ENCODE results near the gene TFCP2L1. TPM values are rescaled to one million over a fixed set of nuclear protein-coding genes. Genes with fewer than 3 reads are reported as not detected.

Gene TFCP2L1
- under 0.01 TPM in 1 of 2 replicates, not detected in the other for total RNA-seq

GRCh38 chr2:121284463-121285449, at the start of gene TFCP2L1:
Gene TFCP2L1 (minus strand): TSS chr2:121285202. CDS start chr2:121285109, 93 bp downstream.

Other genes starting within 250 kb of the TFCP2L1 start
- under 0.01 TPM in 1 of 2 replicates, not detected in the other for gene RNU4ATAC, start 245.7 kb upstream of the TFCP2L1 start, total RNA-seq

Measured in subcutaneous preadipocyte (primary cell).